ENCODE results near the gene IFNK.

Gene IFNK

DNA sequence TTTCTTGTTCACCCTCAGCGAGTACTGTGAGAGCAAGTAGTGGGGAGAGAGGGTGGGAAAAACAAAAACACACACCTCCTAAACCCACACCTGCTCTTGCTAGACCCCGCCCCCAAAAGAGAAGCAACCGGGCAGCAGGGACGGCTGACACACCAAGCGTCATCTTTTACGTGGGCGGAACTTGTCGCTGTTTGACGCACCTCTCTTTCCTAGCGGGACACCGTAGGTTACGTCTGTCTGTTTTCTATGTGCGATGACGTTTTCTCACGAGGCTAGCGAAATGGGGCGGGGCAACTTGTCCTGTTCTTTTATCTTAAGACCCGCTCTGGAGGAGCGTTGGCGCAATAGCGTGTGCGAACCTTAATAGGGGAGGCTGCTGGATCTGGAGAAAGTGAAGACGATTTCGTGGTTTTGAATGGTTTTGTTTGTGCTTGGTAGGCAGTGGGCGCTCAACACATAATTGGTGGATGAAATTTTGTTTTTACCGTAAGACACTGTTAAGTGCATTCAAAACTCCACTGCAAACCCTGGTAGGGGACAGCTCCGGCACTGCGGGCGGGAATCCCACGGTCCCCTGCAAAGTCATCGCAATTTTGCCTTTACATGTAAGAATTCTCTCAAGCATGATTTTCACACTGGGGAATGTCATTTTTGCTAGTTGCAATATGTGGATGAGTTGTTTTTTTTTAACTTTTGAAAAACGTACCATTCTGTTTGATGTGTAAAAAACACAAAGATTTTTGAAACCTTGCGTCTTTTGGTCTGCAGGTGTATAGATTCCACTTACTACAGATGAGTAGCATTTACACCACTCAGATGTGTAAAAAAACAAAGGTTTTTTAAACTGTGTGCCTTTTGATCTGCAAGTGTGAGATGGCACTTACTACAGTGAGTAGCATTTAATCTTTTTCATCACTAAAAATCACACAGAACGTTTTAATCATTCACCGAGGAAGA is 49.8 kb downstream of the IFNK start:
- DNase-seq: peak; percentile 90 to 95

Measured in activated CD4-positive, alpha-beta T cell treated with anti-CD3 and anti-CD28 coated beads, Interleukin-2, amount 50 U/mL, for 48 hours (primary cell).